IPS DF 19.7 (cell line): ENCODE results near the gene STOX2.
"Not testable (repeated sequence)": the region's sequence is repeated elsewhere in the genome, so short reads cannot be mapped to it uniquely, and the experiment has no call there.

Experiments used
- DNase-seq: peaks from one replicate; pipeline ENCODE4 v3.0.0-alpha.2; 2013; ENCODE audit warnings: low read depth, low spot score

STOX2 gene

GRCh38 chr4:184019667-184020623 is 114.8 kb downstream of the STOX2 start:
- no peak for DNase-seq

GRCh38 chr4:184021389-184021788 is 116.3 kb downstream of the STOX2 start:
- no peak for DNase-seq

GRCh38 chr4:184022679-184023383 is 117.7 kb downstream of the STOX2 start:
- DNase-seq, result no peak

- DNase-seq, result no peak
Measured at GRCh38 chr4:184024637-184025036, 119.5 kb downstream of the STOX2 start.

- DNase-seq, result no peak
Measured at GRCh38 chr4:184028561-184029374, 123.7 kb downstream of the STOX2 start.

- no peak for DNase-seq
Measured at GRCh38 chr4:184030036-184030435, 124.9 kb downstream of the STOX2 start.

- DNase-seq, result no peak
Measured at GRCh38 chr4:184030764-184031163, 125.7 kb downstream of the STOX2 start.

GRCh38 chr4:184032091-184032490 is 127.0 kb downstream of the STOX2 start:
- no peak for DNase-seq

GRCh38 chr4:184039963-184040383 is 134.9 kb downstream of the STOX2 start:
- no peak for DNase-seq

GRCh38 chr4:184041156-184041555 is 136.0 kb downstream of the STOX2 start:
- DNase-seq, result no peak

GRCh38 chr4:184046148-184046547 is 141.0 kb downstream of the STOX2 start:
- no peak for DNase-seq

GRCh38 chr4:184051262-184051661 is 146.2 kb downstream of the STOX2 start:
- not testable (repeated sequence) for DNase-seq

- DNase-seq, result no peak
Measured at GRCh38 chr4:184052616-184053015, 147.5 kb downstream of the STOX2 start.

- DNase-seq, result no peak
Measured at GRCh38 chr4:184053434-184053833, 148.3 kb downstream of the STOX2 start.

- no peak for DNase-seq
Measured at GRCh38 chr4:184056877-184057276, 151.8 kb downstream of the STOX2 start.

GRCh38 chr4:184058026-184058425 is 152.9 kb downstream of the STOX2 start:
- no peak for DNase-seq

GRCh38 chr4:184059099-184059498 is 154.0 kb downstream of the STOX2 start:
- no peak for DNase-seq

- no peak for DNase-seq
Measured at GRCh38 chr4:184061582-184061981, 156.5 kb downstream of the STOX2 start.

- no peak for DNase-seq
Measured at GRCh38 chr4:184062769-184063168, 157.7 kb downstream of the STOX2 start.

GRCh38 chr4:184064877-184065276 is 159.8 kb downstream of the STOX2 start:
- no peak for DNase-seq

GRCh38 chr4:184066584-184067300 is 161.6 kb downstream of the STOX2 start:
- no peak for DNase-seq
